Stimulated activated CD8-positive, alpha-beta memory T cell treated with anti-CD3 and anti-CD28 coated beads, Interleukin-7, amount 100 ng/mL, for 24 hours (primary cell): ENCODE data around the gene LINC01488.

Source experiments
- DNase-seq: peaks from one replicate; pipeline ENCODE4 v3.0.0-alpha.2; 2020; ENCODE audit warnings: low read depth

Gene LINC01488

GRCh38 chr11:69481393-69481844 is at the start of gene LINC01488:
TSS of gene LINC01488 (plus strand) at chr11:69481663.
- no peak for DNase-seq

- no peak for DNase-seq
These were observed 49.3 kb upstream of the LINC01488 start for GRCh38 chr11:69431893-69432738.

GRCh38 chr11:69433741-69434140 is 47.7 kb upstream of the LINC01488 start:
- no peak for DNase-seq

DNA sequence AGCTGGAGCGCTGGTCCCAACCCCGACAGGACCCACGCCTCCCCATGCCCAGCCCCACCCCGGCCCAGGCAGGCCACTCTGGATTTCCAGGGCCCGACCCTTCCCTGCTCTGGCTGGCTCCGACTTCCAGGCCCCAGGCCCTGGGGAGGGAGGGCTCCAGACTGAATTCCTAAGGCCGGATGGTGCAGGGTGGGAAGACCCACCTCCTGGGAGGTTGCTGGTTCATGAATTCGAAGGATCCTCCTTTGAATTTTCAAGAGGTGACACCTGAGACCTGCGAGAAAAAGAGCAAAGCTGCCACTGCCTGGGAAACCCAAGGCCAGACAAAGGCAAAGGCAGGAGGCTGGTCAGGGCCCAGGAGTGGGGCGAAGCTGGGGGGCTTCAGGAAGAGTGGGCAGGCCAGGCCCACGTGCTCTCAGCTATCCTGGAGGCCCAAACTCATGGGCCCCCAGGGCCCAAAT is 47.0 kb upstream of the LINC01488 start:
- DNase-seq: no peak

DNA sequence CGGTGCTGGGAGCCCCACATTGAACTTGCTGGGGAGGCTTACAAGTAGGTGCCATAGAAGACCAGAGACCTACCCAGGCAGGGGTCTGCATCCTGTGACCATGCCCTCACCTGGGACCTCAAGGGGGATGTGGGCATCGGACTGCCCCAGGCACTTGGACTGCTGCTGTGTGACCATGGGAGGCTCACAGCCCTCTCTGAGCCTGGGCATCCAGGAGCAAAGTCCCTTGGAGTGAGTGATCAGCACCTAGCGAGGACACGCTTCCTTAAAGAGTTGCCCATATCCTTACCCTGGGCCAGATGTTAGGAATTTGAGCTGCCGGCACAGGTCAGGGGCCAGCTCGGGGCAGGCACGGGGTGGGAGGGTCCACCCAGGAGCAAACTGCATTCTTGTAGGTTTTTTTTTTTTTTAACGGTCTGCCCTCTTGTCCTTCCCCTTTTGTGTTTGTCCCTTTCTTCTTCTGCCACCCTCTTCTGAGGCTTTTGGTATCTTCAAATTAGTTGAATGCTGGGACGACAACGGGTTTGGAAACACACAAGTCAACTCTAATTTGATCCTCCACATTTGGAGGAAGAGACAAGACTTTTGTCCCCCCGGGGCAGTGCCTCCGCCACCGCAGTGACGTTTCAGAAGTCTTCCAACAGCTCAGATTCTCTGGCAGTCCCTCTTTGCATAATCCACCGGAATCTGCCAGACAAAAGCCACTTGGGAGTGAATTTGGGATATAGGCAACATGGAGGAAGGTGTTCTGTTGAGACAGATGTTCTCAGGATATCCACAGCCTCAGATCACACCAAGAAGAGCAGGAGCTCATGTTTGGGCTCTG is 46.1 kb upstream of the LINC01488 start:
- no peak for DNase-seq

DNA sequence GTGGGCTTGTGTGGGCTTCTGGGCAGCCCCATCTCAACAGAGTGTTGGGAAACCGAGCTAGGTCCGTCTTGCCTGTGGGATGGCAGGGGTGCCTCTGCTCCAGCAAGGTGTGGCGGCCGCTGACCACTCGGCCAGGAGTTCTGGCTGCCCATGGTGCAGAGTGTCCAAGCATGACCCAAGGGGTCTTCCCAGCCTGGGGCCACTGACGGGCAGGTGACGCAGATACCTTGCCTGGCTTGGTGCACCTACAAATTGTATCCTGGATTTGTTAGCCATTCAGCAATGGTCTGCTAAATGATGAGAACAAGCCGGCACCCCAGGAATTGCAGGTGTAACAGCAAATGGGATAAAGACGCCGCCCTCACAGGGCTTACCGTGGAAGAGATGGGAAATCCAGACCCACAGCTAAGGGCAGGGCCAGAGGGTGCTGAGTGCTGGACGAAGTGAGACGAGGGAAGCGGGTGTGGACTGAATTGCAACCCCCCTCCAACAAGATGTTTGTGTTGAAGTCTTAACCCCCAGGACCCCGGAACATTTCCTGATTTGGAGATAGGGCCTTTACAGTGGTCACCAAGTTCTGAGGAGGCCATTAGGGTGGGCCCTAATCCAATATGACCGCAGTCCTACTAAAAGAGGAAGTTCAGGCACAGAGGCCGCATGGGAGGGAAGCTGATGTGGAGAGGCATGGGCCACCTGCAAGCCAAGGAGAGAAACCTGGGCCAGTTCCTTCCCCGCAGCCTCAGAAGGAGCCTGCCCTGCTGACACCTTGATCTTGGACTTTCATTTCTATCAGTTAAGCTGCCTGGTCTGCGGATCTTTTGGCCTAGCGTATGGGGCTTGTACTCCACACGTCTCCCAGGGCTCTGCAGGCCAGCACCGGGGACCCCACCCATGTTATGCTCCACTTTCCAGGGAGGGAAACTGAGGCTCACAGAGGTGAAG is 45.2 kb upstream of the LINC01488 start:
- DNase-seq: no peak

GRCh38 chr11:69437001-69437875 is 44.2 kb upstream of the LINC01488 start:
- DNase-seq: no peak

DNA sequence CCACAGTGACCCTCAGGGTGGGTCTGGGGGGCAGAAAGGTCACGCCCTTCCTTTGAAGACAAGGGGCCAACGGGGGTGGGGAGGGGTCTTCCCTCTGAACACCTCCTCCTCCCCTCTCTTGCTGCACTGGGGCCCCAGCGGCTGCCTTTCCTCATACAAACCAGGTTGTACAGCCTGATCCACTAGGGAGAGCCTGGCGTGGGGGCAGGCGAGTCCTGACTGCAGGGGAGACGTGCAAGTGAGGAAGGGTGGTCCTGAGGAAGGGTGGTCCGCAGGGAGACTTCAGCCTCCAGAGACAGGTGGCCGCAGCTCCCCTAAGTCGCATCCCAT is 43.6 kb upstream of the LINC01488 start:
- DNase-seq: no peak

- no peak for DNase-seq
These were observed 43.1 kb upstream of the LINC01488 start for GRCh38 chr11:69438286-69438920.

GRCh38 chr11:69439127-69439526 is 42.3 kb upstream of the LINC01488 start:
- no peak for DNase-seq

- DNase-seq: no peak
These were observed 41.6 kb upstream of the LINC01488 start for GRCh38 chr11:69439651-69440464.

DNA sequence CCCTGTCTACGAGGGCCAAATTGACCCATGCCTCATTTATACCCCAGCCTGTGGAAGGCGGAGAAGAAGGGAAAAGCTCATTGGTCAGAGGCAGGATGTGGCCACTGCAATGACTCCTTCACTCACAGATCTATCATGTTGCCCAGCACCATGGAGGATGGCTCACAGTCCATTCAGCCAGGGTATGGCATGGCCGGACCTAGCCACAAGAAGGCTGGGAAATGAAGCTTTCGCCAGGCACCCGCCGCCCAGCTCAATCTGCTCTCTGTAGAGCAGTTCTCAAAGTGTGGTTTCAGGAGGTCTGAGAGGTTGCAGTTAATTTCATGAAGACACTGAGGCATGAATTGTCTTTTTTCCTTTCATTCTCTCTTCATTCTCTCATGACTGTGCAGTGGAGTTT is 40.6 kb upstream of the LINC01488 start:
- DNase-seq: no peak

DNA sequence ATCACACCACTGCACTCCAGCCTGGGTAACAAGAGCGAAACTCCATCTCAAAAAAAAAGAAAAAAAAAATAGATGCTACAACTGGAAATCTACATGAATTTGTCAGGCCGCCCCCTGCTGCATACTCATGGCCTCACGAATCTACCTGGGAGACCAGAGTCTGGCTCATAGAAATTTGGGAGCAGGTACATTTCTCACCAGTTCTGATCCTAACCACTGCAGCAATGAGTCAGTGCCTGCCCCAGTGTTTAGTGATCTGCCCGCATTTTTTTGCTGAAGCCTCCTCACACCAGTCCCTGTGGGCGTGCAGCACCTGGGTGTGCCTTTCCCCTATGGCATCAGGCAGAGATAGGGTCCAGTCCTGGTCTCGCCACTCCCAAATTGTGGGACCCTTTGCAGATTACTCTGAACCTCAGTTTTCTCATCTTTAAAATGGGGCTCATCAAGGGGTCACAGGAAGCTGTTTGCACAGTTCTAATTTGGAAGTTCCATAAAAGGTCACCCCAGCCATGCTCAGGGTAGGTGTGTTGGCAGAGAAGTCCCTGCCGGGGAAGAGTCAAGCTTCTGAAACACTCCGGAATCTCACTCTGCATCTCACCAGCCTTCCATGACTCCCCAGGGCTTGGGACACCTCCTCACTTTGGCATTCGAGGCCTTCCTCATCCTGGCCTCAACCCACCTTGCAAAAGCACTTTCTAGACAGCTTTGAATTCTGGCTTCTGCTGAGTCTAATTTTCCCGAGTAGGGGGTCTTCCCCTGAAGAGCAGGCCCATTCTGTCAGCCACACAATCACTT is 39.3 kb upstream of the LINC01488 start:
- no peak for DNase-seq

DNA sequence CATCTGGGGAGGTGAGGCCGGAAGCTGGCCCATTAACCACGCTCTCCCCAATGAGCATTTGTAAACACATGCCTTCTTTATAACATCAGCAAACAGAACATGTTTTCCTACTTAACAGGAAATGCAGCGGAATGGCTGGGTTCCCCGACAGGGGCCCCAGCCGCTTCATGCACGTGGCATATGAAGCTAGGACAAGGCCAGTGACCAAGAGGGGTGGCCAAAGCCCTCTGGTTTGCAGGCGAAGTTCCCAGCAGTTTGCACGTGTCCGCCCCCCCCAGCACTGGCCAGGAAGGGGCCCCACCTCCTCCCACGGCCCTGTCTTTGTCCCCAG is 38.7 kb upstream of the LINC01488 start:
- no peak for DNase-seq

DNA sequence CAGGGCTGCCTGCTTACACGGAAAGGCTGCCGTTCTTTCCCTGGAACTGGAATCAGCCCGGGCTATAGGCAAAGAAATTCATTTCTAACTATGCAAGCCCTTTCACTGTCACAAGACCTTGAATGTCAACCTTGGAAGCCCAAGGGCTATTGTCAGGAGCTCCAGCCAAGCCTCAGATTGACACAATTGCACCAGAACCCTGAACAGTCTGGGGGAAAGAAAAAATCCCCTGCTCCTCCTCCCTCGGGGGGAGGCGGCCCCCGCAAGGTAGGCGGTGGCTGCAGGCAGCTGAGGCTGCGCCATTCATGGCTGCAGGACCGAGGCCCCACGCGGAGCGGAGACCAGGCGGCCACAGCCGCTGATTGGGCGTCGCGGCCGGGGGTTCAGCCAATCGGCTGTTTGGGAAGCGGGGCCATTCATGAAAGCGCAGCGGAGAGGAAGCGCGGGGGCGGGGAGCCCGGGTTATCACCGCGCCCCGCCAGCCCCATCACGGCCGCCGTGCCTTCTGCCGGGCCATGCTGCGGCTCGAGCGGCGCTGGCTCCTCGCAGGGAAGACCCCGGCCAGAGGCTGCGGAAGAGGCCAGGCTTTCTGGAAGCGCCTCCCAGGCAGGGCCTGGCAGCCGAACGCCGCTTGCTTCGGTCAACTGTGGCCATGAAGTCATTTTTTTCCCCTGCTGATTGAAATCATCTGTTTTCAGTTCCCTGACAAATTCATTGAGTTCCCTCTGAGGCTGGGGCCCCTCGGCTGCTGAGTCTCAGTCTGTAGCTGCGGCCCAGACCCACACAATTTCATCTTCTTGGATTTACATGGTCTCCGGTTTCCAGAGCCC is 38.1 kb upstream of the LINC01488 start:
- peak; percentile 44 for DNase-seq

GRCh38 chr11:69443968-69444364 is 37.5 kb upstream of the LINC01488 start:
- no peak for DNase-seq

GRCh38 chr11:69444381-69445130 is 36.9 kb upstream of the LINC01488 start:
- DNase-seq: no peak
